ENCODE data around the gene GTF3C1. TPM values are rescaled to one million over a fixed set of nuclear protein-coding genes. Genes with fewer than 3 reads are reported as not detected.
"Not testable (repeated sequence)": the region's sequence is repeated elsewhere in the genome, so short reads cannot be mapped to it uniquely, and the experiment has no call there.

GTF3C1 gene
- total RNA-seq, 3 donors from 2014 or later, result 31.2 to 44.6 (median 37.4) TPM

GRCh38 chr16:27576729-27577128 lies 27.0 kb upstream of the GTF3C1 start:
- no peaks in the 10 kb centered on the region for H3K9me3 ChIP-seq
- TF ChIP-seq POLR2A (IDR thresholded peaks at IDR 0.05) (no peak), CTCF (IDR thresholded peaks at IDR 0.05) (no peak), POLR2AphosphoS5 (IDR thresholded peaks at IDR 0.05) (no peak)
- H3K36me3 ChIP-seq, result no peaks in the 10 kb centered on the region
- no peaks in the 10 kb centered on the region for H3K4me1 ChIP-seq
- H3K27me3 ChIP-seq, result no peaks in the 10 kb centered on the region
- H3K4me3 ChIP-seq, result no peak overlapping the region
- intact Hi-C loops (cut with DNase I; ENCODE audit: low total_unique reads), result no loop called here
- DNase-seq (ENCODE audit: low spot score in 2 of 2), result no peak
- H3K27ac ChIP-seq, result no peak overlapping the region

DNA sequence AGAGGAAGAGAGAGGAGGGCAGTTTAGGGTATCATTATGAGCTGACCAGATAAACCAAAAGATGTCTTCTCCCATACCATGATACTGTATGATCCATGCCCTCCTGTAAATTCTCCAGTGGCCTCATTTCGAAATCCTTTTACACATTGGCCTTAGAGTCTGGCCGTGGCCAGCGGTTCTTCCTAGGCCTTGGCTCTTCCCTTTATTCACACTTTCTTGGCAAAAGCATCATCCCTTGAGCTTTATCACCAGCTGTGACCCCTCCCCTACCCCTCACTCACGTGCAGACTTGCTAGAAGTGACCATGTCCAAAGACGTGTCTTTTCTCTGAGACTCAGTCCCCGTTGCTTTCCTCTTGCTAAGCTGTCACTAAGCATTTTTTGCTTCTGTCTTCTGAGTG lies 23.0 kb upstream of the GTF3C1 start:
- intact Hi-C loops (cut with DNase I; ENCODE audit: low total_unique reads), result no loop called here
- Histone ChIP-seq H3K4me3 (no peak overlapping the region), H3K27me3 (no peaks in the 10 kb centered on the region), H3K4me1 (no peaks in the 10 kb centered on the region), H3K9me3 (no peaks in the 10 kb centered on the region), H3K27ac (no peak overlapping the region), H3K36me3 (no peaks in the 10 kb centered on the region)
- no peak for DNase-seq (ENCODE audit: low spot score in 2 of 2)
- TF ChIP-seq POLR2A (IDR thresholded peaks at IDR 0.05) (no peak), CTCF (IDR thresholded peaks at IDR 0.05) (no peak), POLR2AphosphoS5 (IDR thresholded peaks at IDR 0.05) (no peak)

DNA sequence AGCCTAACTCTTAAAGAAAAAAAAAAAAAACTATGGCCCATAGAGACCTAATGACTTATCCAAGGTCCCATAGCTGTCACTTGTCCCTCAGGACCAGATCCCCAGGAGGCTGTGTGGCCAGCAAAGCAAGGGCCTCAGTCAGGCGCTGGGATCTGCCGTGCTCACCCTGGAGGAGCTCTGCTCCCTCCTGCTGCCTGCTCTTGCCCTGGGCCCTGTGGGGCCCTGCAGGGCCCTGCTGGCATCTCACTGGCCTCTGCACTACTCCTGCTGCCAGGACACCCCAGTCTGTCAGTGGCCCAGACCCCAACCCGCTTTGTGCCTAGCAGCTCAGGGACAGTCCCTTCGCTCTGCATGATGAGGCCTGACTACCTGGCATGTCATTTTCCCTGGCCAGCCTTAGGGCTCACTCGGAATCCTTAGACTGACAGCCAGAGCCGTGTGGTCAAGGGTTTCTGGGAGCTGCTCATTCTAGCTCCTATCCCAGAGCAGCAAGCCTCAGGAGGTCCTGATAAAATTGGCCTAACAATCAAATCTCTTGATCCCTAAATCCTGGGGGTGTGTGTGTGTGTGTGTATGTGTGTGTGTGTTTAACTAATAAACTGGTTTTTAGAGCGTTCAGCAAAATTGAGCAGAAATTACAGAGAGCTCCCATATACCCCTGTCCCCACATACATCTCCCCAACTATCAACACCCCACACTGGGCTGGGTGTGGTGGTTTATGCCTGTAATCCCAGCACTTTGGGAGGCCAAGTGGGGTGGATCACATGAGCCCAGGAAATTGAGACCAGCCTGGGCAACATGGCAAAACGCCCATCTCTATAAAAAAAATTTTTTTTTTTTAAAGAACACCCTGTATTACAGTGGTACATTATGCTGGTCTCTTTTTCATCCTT lies 22.0 kb upstream of the GTF3C1 start:
- Histone ChIP-seq H3K4me3 (no peak overlapping the region), H3K27me3 (no peaks in the 10 kb centered on the region), H3K4me1 (no peaks in the 10 kb centered on the region), H3K27ac (no peak overlapping the region), H3K36me3 (no peaks in the 10 kb centered on the region), H3K9me3 (no peaks in the 10 kb centered on the region)
- DNase-seq (ENCODE audit: low spot score in 2 of 2), result no peak
- intact Hi-C loops (cut with DNase I; ENCODE audit: low total_unique reads), result no loop called here
- TF ChIP-seq POLR2AphosphoS5 (IDR thresholded peaks at IDR 0.05) (no peak), POLR2A (IDR thresholded peaks at IDR 0.05) (no peak), CTCF (IDR thresholded peaks at IDR 0.05) (no peak)

DNA sequence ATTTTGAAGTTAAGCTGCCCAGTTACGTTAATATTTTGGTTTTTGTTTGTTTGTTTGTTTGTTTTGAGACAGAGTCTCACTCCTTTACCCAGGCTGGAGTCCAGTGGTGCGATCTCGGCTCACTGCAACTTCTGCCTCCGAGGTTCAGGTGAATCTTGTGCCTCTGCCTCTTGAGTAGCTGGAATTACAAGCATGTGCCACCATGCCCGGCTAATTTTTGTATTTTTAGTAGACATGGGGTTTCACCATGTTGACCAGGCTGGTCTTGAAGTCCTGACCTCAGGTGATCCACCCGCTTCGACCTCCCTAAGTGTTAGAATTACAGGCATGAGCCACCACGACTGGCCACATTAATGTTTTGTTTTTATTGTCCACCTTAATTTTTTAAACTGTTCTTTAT lies 21.3 kb upstream of the GTF3C1 start:
- DNase-seq (ENCODE audit: low spot score in 2 of 2), result not testable (repeated sequence)

GRCh38 chr16:27568077-27568476 lies 18.4 kb upstream of the GTF3C1 start:
- intact Hi-C loops (cut with DNase I; ENCODE audit: low total_unique reads), result loop anchor here (5.0 kb wide), 1 partner anchor 1831 kb away; no protein-coding TSS in a partner anchor
- H3K27ac ChIP-seq, result no peak overlapping the region
- no peaks in the 10 kb centered on the region for H3K9me3 ChIP-seq
- no peaks in the 10 kb centered on the region for H3K36me3 ChIP-seq
- H3K4me1 ChIP-seq, result no peaks in the 10 kb centered on the region
- DNase-seq (ENCODE audit: low spot score in 2 of 2), result no peak
- no peak overlapping the region for H3K4me3 ChIP-seq
- no peaks in the 10 kb centered on the region for H3K27me3 ChIP-seq
- TF ChIP-seq POLR2AphosphoS5 (IDR thresholded peaks at IDR 0.05) (no peak), CTCF (IDR thresholded peaks at IDR 0.05) (no peak), POLR2A (IDR thresholded peaks at IDR 0.05) (no peak)

More for the DNA sequence above, 21.3 kb upstream of the GTF3C1 start:
- H3K4me3 ChIP-seq; H3K36me3 ChIP-seq; H3K9me3 ChIP-seq; H3K27me3 ChIP-seq; H3K4me1 ChIP-seq; H3K27ac ChIP-seq; intact Hi-C loops (cut with DNase I; ENCODE audit: low total_unique reads): not testable (repeated sequence)

Data from breast epithelium (tissue), 4 donors.